Prostate gland (tissue), 2 donors: ENCODE results near the gene CPM. TPM values are rescaled to one million over a fixed set of nuclear protein-coding genes. Genes with fewer than 3 reads are reported as not detected.

Experiments used
- DNase-seq: peaks from one replicate; pipeline ENCODE4 v3.0.0-alpha.2; 2019; ENCODE audit warnings: low spot score
- H3K27ac ChIP-seq, 2 donors: fragments of 200-600 bp; sonication (generic); 2 replicates each; pipeline ENCODE4 v1.5.1; 2017 to 2019
- H3K27me3 ChIP-seq: fragments of 200-600 bp; sonication (generic); replicated peaks from 2 replicates; pipeline ENCODE4 v1.5.1; 2019; ENCODE audit not compliant: insufficient read depth
- H3K36me3 ChIP-seq, 2 donors: fragments of 200-600 bp; sonication (generic); 1 replicate in 1 of 2; 2 replicates in 1 of 2; pipeline versions ENCODE4 v1.5.1 to v1.8.1; 2017 to 2019
- H3K4me1 ChIP-seq: fragments of 200-600 bp; sonication (generic); replicated peaks from 2 replicates; pipeline ENCODE4 v1.5.1; 2019
- H3K4me3 ChIP-seq, 2 donors: fragments of 200-600 bp; sonication (generic); 2 replicates each; pipeline ENCODE4 v1.5.1; 2017 to 2019
- H3K9me3 ChIP-seq: fragments of 200-600 bp; sonication (generic); 2 replicates; pipeline ENCODE4 v1.5.1; 2017
- CTCF ChIP-seq, 4 experiments: fragments of 200-600 bp in 2 of 4; fragments of 450-650 bp in 2 of 4; sonication (generic) in 2 of 4; IDR thresholded peaks; 1 replicate in 3 of 4; 2 replicates in 1 of 4; pipeline ENCODE4 v1.5.1; 2016 to 2019; ENCODE audit warnings: antibody characterized with exemption in 4 of 4, mild to moderate bottlenecking in 2 of 4, moderate library complexity in 2 of 4
- POLR2A ChIP-seq: fragments of 450-650 bp; IDR thresholded peaks from one replicate; pipeline ENCODE4 v1.6.1; 2016; ENCODE audit warnings: antibody characterized with exemption, mild to moderate bottlenecking
- POLR2AphosphoS5 ChIP-seq: sonication (generic); formaldehyde crosslinking; IDR thresholded peaks from one replicate; pipeline ENCODE4 v1.6.1; 2017; ENCODE audit warnings: antibody characterized with exemption
- WGBS: methylation state at CpG from one replicate; pipeline ENCODE4 v1.1.5; 2018; 5-methylcytosine and 5-hydroxymethylcytosine counted together
- intact Hi-C: fragments of 100-400 bp; cut with DNase I; formaldehyde crosslinking; loops from one replicate; pipeline ENCODE4 v1.14.2; 2022
- total RNA-seq, 2 donors: library from RNA; depleted of rRNA; stranded (reverse); fragments of >200 nt; gene quantifications; one replicate each; pipeline ENCODE4 v1.1.0, GENCODE V29; 2016

The CPM gene
- total RNA-seq, 2 donors from 2014 or later, result 68.4 TPM

- no peak overlapping the region for H3K27ac ChIP-seq
- H3K27me3 ChIP-seq, result no peaks in the 10 kb centered on the region
- no peak for TF ChIP-seq CTCF (IDR thresholded peaks at IDR 0.05)
- no peak for TF ChIP-seq POLR2AphosphoS5
- no peak for TF ChIP-seq POLR2A
- no peaks in the 10 kb centered on the region for H3K9me3 ChIP-seq
- intact Hi-C loops, result no loop called here
- H3K4me3 ChIP-seq, result no peak overlapping the region
- H3K4me1 ChIP-seq, result no peaks in the 10 kb centered on the region
- 98% methylated on average over 4 of the region's 4 CpGs for WGBS
- no peaks in the 10 kb centered on the region for H3K36me3 ChIP-seq
- no peak for DNase-seq
Measured at GRCh38 chr12:68950511-68950910, 17.5 kb upstream of the CPM start.

GRCh38 chr12:68945255-68945654 is 12.3 kb upstream of the CPM start:
- WGBS, result 84% methylated on average over 2 of the region's 2 CpGs
- H3K27me3 ChIP-seq, result no peaks in the 10 kb centered on the region
- H3K4me3 ChIP-seq, result no peak overlapping the region
- intact Hi-C loops, result no loop called here
- H3K27ac ChIP-seq, result no peak overlapping the region
- H3K4me1 ChIP-seq, result no peaks in the 10 kb centered on the region
- no peaks in the 10 kb centered on the region for H3K36me3 ChIP-seq
- no peaks in the 10 kb centered on the region for H3K9me3 ChIP-seq
- no peak for DNase-seq
- TF ChIP-seq POLR2AphosphoS5, result no peak
- no peak for TF ChIP-seq CTCF (IDR thresholded peaks at IDR 0.05)
- TF ChIP-seq POLR2A, result no peak

DNA sequence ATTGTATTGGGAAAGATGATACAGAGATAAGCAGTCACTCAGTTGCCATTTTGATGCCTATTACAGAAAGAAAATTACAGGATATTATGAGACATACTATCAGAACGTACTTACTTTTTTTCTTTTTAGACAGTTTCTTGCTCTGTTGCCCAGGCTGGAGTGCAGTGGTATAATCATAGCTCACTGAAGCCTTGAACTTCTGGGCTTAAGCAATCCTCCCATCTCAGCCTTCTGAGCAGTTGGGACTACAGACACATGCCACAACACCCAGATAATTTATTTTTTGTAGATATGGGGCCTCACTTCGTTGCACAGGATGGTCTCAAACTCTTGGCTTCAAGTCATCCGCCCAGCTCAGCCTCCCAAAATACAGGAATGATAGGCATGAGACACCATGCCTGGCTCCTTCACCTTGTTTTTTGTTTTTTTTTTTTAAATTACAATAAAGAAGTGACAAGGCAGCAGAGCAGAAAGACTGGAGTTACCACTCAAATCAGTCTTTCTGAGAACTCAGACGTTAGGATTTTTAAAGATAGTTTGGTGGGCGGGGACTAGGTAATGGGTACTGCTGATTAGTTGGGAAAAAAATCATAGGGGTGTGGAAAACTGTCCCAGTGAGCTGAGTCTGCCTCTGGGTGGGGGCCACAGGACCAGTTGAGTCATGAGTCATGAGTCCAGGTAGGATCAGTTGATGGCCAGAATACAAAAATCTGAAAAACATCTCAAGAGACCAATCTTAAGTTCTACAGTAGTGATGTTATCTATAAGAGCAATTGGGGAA is 11.5 kb upstream of the CPM start:
- Histone ChIP-seq H3K36me3 (no peaks in the 10 kb centered on the region), H3K9me3 (no peaks in the 10 kb centered on the region), H3K27ac (no peak overlapping the region), H3K27me3 (no peaks in the 10 kb centered on the region), H3K4me3 (no peak overlapping the region), H3K4me1 (no peaks in the 10 kb centered on the region)
- TF ChIP-seq POLR2AphosphoS5 (no peak), CTCF (IDR thresholded peaks at IDR 0.05) (no peak), POLR2A (no peak)
- DNase-seq, result no peak
- intact Hi-C loops, result no loop called here
- 70% methylated on average over 5 of the region's 5 CpGs for WGBS

GRCh38 chr12:68943848-68944247 is 10.9 kb upstream of the CPM start:
- no peaks in the 10 kb centered on the region for H3K9me3 ChIP-seq
- 70% methylated on average over 1 of the region's 1 CpG for WGBS
- DNase-seq, result no peak
- intact Hi-C loops, result no loop called here
- H3K4me3 ChIP-seq, result no peak overlapping the region
- H3K27ac ChIP-seq, result no peak overlapping the region
- TF ChIP-seq POLR2AphosphoS5 (no peak), CTCF (IDR thresholded peaks at IDR 0.05) (no peak), POLR2A (no peak)
- H3K36me3 ChIP-seq, result no peaks in the 10 kb centered on the region
- H3K27me3 ChIP-seq, result no peaks in the 10 kb centered on the region
- no peaks in the 10 kb centered on the region for H3K4me1 ChIP-seq

- intact Hi-C loops, result no loop called here
- no peaks in the 10 kb centered on the region for H3K36me3 ChIP-seq
- DNase-seq, result no peak
Measured at GRCh38 chr12:68940731-68941130, 7.8 kb upstream of the CPM start.

More at GRCh38 chr12:68940731-68941130, 7.8 kb upstream of the CPM start:
- Histone ChIP-seq H3K4me3 (no peak overlapping the region), H3K27ac (no peak overlapping the region), H3K27me3 (no peaks in the 10 kb centered on the region), H3K9me3 (no peaks in the 10 kb centered on the region), H3K4me1 (no peaks in the 10 kb centered on the region)
- TF ChIP-seq CTCF (IDR thresholded peaks at IDR 0.05) (no peak), POLR2A (no peak), POLR2AphosphoS5 (no peak)
